ENCODE measurements around the gene ACE.
A peak's percentile ranks its signal among the peaks of the same experiment; 100 is the strongest.

Gene ACE

GRCh38 chr17:63476854-63477479 lies at the start of gene ACE:
TSS of gene ACE (plus strand) at chr17:63477061. CDS start at chr17:63477095, 34 bp downstream.
- H3K4me1 Mint-ChIP-seq = peaks cover 8% of the 10 kb centered on the region
- H3K27me3 Mint-ChIP-seq = peaks cover 33% of the 10 kb centered on the region
- no peak within 1 kb of the TSS for H3K27ac Mint-ChIP-seq

GRCh38 chr17:63429766-63430165 lies 47.1 kb upstream of the ACE start:
- Mint-ChIP-seq H3K27me3 (no peaks in the 10 kb centered on the region), H3K4me3 (no peak overlapping the region), H3K4me1 (peaks cover 33% of the 10 kb centered on the region), H3K27ac (no peak overlapping the region), H3K36me3 (ENCODE audit: low read depth) (no peaks in the 10 kb centered on the region), H3K9me3 (no peaks in the 10 kb centered on the region)
- DNase-seq (no peak), ATAC-seq (no peak)

More at GRCh38 chr17:63476854-63477479, at the start of gene ACE:
- ATAC-seq = peak; percentile 27
- peak; percentile 31 for DNase-seq
- H3K9me3 Mint-ChIP-seq = no peaks in the 10 kb centered on the region
- peak within 1 kb of the TSS; percentile 67 for H3K4me3 Mint-ChIP-seq
- H3K36me3 Mint-ChIP-seq (ENCODE audit: low read depth) = no peaks in the 10 kb centered on the region

- Mint-ChIP-seq H3K27ac (no peak overlapping the region), H3K4me1 (peaks cover 36% of the 10 kb centered on the region), H3K36me3 (ENCODE audit: low read depth) (no peaks in the 10 kb centered on the region), H3K9me3 (no peaks in the 10 kb centered on the region), H3K27me3 (no peaks in the 10 kb centered on the region), H3K4me3 (no peak overlapping the region)
- DNase-seq (no peak), ATAC-seq (no peak)
These were observed 46.6 kb upstream of the ACE start for GRCh38 chr17:63430223-63430622.

- H3K4me1 Mint-ChIP-seq = peaks cover 37% of the 10 kb centered on the region
- H3K27ac Mint-ChIP-seq = no peak overlapping the region
- H3K4me3 Mint-ChIP-seq = no peak overlapping the region
- no peak for DNase-seq
- no peak for ATAC-seq
- no peaks in the 10 kb centered on the region for H3K27me3 Mint-ChIP-seq
- H3K9me3 Mint-ChIP-seq = no peaks in the 10 kb centered on the region
- no peaks in the 10 kb centered on the region for H3K36me3 Mint-ChIP-seq (ENCODE audit: low read depth)
These were observed 45.3 kb upstream of the ACE start for GRCh38 chr17:63431618-63431938.

- Mint-ChIP-seq H3K27me3 (no peaks in the 10 kb centered on the region), H3K4me1 (peaks cover 31% of the 10 kb centered on the region), H3K27ac (no peak overlapping the region), H3K9me3 (no peaks in the 10 kb centered on the region), H3K36me3 (ENCODE audit: low read depth) (no peaks in the 10 kb centered on the region), H3K4me3 (no peak overlapping the region)
- no peak for DNase-seq
- ATAC-seq = no peak
These were observed 44.7 kb upstream of the ACE start for GRCh38 chr17:63431939-63432804.

GRCh38 chr17:63433746-63434591 lies 42.9 kb upstream of the ACE start:
- H3K27ac Mint-ChIP-seq = no peak overlapping the region
- peaks cover 20% of the 10 kb centered on the region for H3K4me1 Mint-ChIP-seq
- no peaks in the 10 kb centered on the region for H3K36me3 Mint-ChIP-seq (ENCODE audit: low read depth)
- no peaks in the 10 kb centered on the region for H3K9me3 Mint-ChIP-seq
- ATAC-seq (no peak), DNase-seq (no peak)
- no peak overlapping the region for H3K4me3 Mint-ChIP-seq
- no peaks in the 10 kb centered on the region for H3K27me3 Mint-ChIP-seq

- Mint-ChIP-seq H3K27me3 (no peaks in the 10 kb centered on the region), H3K36me3 (ENCODE audit: low read depth) (no peaks in the 10 kb centered on the region), H3K4me3 (no peak overlapping the region), H3K4me1 (peaks cover 29% of the 10 kb centered on the region), H3K27ac (no peak overlapping the region), H3K9me3 (no peaks in the 10 kb centered on the region)
- ATAC-seq = no peak
- DNase-seq = no peak
These were observed 41.8 kb upstream of the ACE start for GRCh38 chr17:63434951-63435571.

GRCh38 chr17:63435681-63436522 lies 41.0 kb upstream of the ACE start:
- Mint-ChIP-seq H3K4me1 (peaks cover 34% of the 10 kb centered on the region), H3K36me3 (ENCODE audit: low read depth) (no peaks in the 10 kb centered on the region), H3K9me3 (no peaks in the 10 kb centered on the region), H3K4me3 (no peak overlapping the region), H3K27me3 (no peaks in the 10 kb centered on the region), H3K27ac (no peak overlapping the region)
- ATAC-seq (no peak), DNase-seq (no peak)

- no peak overlapping the region for H3K27ac Mint-ChIP-seq
- no peak overlapping the region for H3K4me3 Mint-ChIP-seq
- no peak for ATAC-seq
- DNase-seq = no peak
- peaks cover 34% of the 10 kb centered on the region for H3K4me1 Mint-ChIP-seq
- no peaks in the 10 kb centered on the region for H3K27me3 Mint-ChIP-seq
- H3K36me3 Mint-ChIP-seq (ENCODE audit: low read depth) = no peaks in the 10 kb centered on the region
- H3K9me3 Mint-ChIP-seq = no peaks in the 10 kb centered on the region
These were observed 40.2 kb upstream of the ACE start for GRCh38 chr17:63436523-63437110.

- Mint-ChIP-seq H3K36me3 (ENCODE audit: low read depth) (no peaks in the 10 kb centered on the region), H3K27me3 (no peaks in the 10 kb centered on the region), H3K4me1 (peaks cover 35% of the 10 kb centered on the region), H3K27ac (no peak overlapping the region), H3K9me3 (no peaks in the 10 kb centered on the region), H3K4me3 (no peak overlapping the region)
- ATAC-seq (no peak), DNase-seq (no peak)
These were observed 39.4 kb upstream of the ACE start for GRCh38 chr17:63437287-63438091.

- DNase-seq (no peak), ATAC-seq (no peak)
- H3K27me3 Mint-ChIP-seq = no peaks in the 10 kb centered on the region
- H3K36me3 Mint-ChIP-seq (ENCODE audit: low read depth) = no peaks in the 10 kb centered on the region
- H3K4me3 Mint-ChIP-seq = no peak overlapping the region
- H3K4me1 Mint-ChIP-seq = peaks cover 31% of the 10 kb centered on the region
- H3K27ac Mint-ChIP-seq = no peak overlapping the region
- no peaks in the 10 kb centered on the region for H3K9me3 Mint-ChIP-seq
These were observed 38.5 kb upstream of the ACE start for GRCh38 chr17:63438092-63439051.

- Mint-ChIP-seq H3K4me1 (peaks cover 23% of the 10 kb centered on the region), H3K9me3 (no peaks in the 10 kb centered on the region), H3K4me3 (peak overlapping the region; percentile 54), H3K27me3 (no peaks in the 10 kb centered on the region), H3K36me3 (ENCODE audit: low read depth) (no peaks in the 10 kb centered on the region), H3K27ac (peak overlapping the region; percentile 80)
- ATAC-seq = no peak
- DNase-seq = no peak
These were observed 37.2 kb upstream of the ACE start for GRCh38 chr17:63439687-63440086.

Data from activated naive CD8-positive, alpha-beta T cell treated with anti-CD3 and anti-CD28 coated beads, Interleukin-2, amount 50 U/mL, for 24 hours (primary cell).